ENCODE measurements around the gene UBL7.

- TF ChIP-seq CTCF (IDR thresholded peaks at IDR 0.05; ENCODE audit: insufficient read depth, low read length, poor library complexity, severe bottlenecking) (no peak), EZH2phosphoT487 (conservative IDR thresholded peaks at IDR 0.05; ENCODE audit: low read length) (no peak)
Measured at GRCh38 chr15:74411686-74412085, 49.3 kb downstream of the UBL7 start.
